Measurements from ENCODE around the gene RARRES2.

GRCh38 chr7:150388306-150388705 lies 46.9 kb upstream of the RARRES2 start:
- TF ChIP-seq PITX1 (CRISPR knock-in tag; IDR thresholded peaks at IDR 0.05): no peak
- no peak for TF ChIP-seq SP1 (IDR thresholded peaks at IDR 0.05)
- no peak for TF ChIP-seq SP1 (CRISPR knock-in tag; IDR thresholded peaks at IDR 0.05)
- no peak for TF ChIP-seq CTCF (CRISPR knock-in tag; IDR thresholded peaks at IDR 0.05)
- TF ChIP-seq TAF1 (CRISPR knock-in tag; IDR thresholded peaks at IDR 0.05): no peak
- no peak for TF ChIP-seq TCF7L2 (IDR thresholded peaks at IDR 0.05; ENCODE audit: low read depth, low read length)
- no peak for TF ChIP-seq ZKSCAN1 (IDR thresholded peaks at IDR 0.05; ENCODE audit: low read length)

All from HepG2 (cell line).